ENCODE measurements around the gene PATJ.

The PATJ gene

GRCh38 chr1:62103846-62104245 is 361.6 kb downstream of the PATJ start:
- TF ChIP-seq POLR2AphosphoS5 (IDR thresholded peaks at IDR 0.05; ENCODE audit: low read depth, low read length) (no peak), SIN3A (IDR thresholded peaks at IDR 0.05; ENCODE audit: borderline replicate concordance, insufficient read depth, low read length) (no peak), FOXP2 (optimal IDR thresholded peaks at IDR 0.05; ENCODE audit: borderline replicate concordance, extremely low read depth, extremely low read length, insufficient read depth) (no peak), TAF1 (IDR thresholded peaks at IDR 0.05; ENCODE audit: borderline replicate concordance, insufficient read depth, low read length) (no peak)
- TF ChIP-seq, protein P1, sequence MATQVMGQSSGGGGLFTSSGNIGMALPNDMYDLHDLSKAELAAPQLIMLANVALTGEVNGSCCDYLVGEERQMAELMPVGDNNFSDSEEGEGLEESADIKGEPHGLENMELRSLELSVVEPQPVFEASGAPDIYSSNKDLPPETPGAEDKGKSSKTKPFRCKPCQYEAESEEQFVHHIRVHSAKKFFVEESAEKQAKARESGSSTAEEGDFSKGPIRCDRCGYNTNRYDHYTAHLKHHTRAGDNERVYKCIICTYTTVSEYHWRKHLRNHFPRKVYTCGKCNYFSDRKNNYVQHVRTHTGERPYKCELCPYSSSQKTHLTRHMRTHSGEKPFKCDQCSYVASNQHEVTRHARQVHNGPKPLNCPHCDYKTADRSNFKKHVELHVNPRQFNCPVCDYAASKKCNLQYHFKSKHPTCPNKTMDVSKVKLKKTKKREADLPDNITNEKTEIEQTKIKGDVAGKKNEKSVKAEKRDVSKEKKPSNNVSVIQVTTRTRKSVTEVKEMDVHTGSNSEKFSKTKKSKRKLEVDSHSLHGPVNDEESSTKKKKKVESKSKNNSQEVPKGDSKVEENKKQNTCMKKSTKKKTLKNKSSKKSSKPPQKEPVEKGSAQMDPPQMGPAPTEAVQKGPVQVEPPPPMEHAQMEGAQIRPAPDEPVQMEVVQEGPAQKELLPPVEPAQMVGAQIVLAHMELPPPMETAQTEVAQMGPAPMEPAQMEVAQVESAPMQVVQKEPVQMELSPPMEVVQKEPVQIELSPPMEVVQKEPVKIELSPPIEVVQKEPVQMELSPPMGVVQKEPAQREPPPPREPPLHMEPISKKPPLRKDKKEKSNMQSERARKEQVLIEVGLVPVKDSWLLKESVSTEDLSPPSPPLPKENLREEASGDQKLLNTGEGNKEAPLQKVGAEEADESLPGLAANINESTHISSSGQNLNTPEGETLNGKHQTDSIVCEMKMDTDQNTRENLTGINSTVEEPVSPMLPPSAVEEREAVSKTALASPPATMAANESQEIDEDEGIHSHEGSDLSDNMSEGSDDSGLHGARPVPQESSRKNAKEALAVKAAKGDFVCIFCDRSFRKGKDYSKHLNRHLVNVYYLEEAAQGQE (IDR thresholded peaks at IDR 0.05; ENCODE audit: insufficient read depth in 1 of 2, low read depth in 2 of 2, low read length in 2 of 2), result no peak

GRCh38 chr1:62107923-62108322 is 365.6 kb downstream of the PATJ start:
- TF ChIP-seq SIN3A (IDR thresholded peaks at IDR 0.05; ENCODE audit: borderline replicate concordance, insufficient read depth, low read length) (no peak), FOXP2 (optimal IDR thresholded peaks at IDR 0.05; ENCODE audit: borderline replicate concordance, extremely low read depth, extremely low read length, insufficient read depth) (no peak), POLR2AphosphoS5 (IDR thresholded peaks at IDR 0.05; ENCODE audit: low read depth, low read length) (no peak), TAF1 (IDR thresholded peaks at IDR 0.05; ENCODE audit: borderline replicate concordance, insufficient read depth, low read length) (no peak)
- TF ChIP-seq, protein P1 (IDR thresholded peaks at IDR 0.05; ENCODE audit: insufficient read depth in 1 of 2, low read depth in 2 of 2, low read length in 2 of 2), result no peak

- TF ChIP-seq FOXP2 (optimal IDR thresholded peaks at IDR 0.05; ENCODE audit: borderline replicate concordance, extremely low read depth, extremely low read length, insufficient read depth), result no peak
- no peak for TF ChIP-seq POLR2AphosphoS5 (IDR thresholded peaks at IDR 0.05; ENCODE audit: low read depth, low read length)
- TF ChIP-seq TAF1 (IDR thresholded peaks at IDR 0.05; ENCODE audit: borderline replicate concordance, insufficient read depth, low read length), result no peak
- TF ChIP-seq, protein P1 (IDR thresholded peaks at IDR 0.05; ENCODE audit: insufficient read depth in 1 of 2, low read depth in 2 of 2, low read length in 2 of 2), result no peak
- no peak for TF ChIP-seq SIN3A (IDR thresholded peaks at IDR 0.05; ENCODE audit: borderline replicate concordance, insufficient read depth, low read length)
These were observed 366.8 kb downstream of the PATJ start for GRCh38 chr1:62109124-62109523.

DNA sequence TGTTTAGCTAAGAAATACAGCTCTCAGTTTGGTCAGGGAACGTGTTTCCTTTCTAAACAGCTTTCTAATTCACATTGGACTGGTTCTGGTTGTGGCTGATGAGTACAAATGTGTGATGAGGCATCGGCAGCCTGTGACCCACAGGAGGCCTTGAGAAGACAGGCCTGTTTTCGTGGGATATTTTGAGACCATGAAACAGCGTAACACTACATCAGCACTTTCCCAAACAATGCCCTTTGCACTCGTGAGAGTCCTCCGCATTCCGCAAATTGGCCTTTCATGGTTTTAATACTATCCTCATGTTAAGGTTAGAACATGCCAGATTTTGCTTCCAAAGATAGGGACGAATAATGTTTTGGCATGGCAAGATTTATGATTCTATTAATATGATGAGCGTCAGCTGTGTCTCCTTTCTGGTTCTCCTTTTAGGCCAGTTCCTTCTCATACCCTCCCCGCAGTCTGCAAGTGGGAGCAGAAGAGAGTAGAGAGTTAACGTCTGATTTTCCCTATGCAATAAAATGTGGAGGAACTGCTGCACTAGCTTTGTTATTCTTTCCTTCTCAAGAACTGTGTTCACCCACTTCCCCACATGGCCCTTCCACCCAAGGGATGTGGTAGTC is 368.0 kb downstream of the PATJ start:
- TF ChIP-seq, protein P1 (IDR thresholded peaks at IDR 0.05; ENCODE audit: insufficient read depth in 1 of 2, low read depth in 2 of 2, low read length in 2 of 2), result no peak
- no peak for TF ChIP-seq TAF1 (IDR thresholded peaks at IDR 0.05; ENCODE audit: borderline replicate concordance, insufficient read depth, low read length)

DNA sequence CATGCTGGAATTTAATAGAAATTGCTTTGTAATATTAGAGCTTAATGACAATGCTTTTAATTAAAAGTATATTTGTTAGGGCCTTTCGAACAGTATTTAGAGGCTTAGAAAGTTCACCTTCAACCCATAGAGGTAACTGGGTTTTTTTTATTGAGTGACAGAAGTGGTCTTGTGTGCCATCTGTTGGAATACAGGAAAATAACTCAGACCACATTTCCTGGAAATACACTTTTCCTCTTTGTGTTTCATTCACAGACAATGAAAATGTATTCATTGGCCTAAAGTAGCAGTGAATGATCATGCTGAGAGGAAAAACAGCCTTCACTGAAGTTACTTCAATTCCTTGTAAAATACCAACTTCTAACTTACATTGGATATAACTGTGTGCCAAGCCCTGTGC is 368.8 kb downstream of the PATJ start:
- TF ChIP-seq, protein P1 (IDR thresholded peaks at IDR 0.05; ENCODE audit: insufficient read depth in 1 of 2, low read depth in 2 of 2, low read length in 2 of 2), result no peak
- TF ChIP-seq TAF1 (IDR thresholded peaks at IDR 0.05; ENCODE audit: borderline replicate concordance, insufficient read depth, low read length), result no peak
- no peak for TF ChIP-seq FOXP2 (optimal IDR thresholded peaks at IDR 0.05; ENCODE audit: borderline replicate concordance, extremely low read depth, extremely low read length, insufficient read depth)
- TF ChIP-seq POLR2AphosphoS5 (IDR thresholded peaks at IDR 0.05; ENCODE audit: low read depth, low read length), result no peak
- no peak for TF ChIP-seq SIN3A (IDR thresholded peaks at IDR 0.05; ENCODE audit: borderline replicate concordance, insufficient read depth, low read length)
